ENCODE data around the gene ESR2. TPM values are rescaled to one million over a fixed set of nuclear protein-coding genes. Genes with fewer than 3 reads are reported as not detected.

The ESR2 gene
- total and polyA plus RNA-seq, 2 experiments from 2014 or later = 1.00 TPM; not detected in 1

GRCh38 chr14:64190974-64191502 lies 103.1 kb downstream of the ESR2 start:
- no peaks in the 10 kb centered on the region for H3K36me3 ChIP-seq (replicated peaks; ENCODE audit: insufficient read depth, low read depth)
- no peak overlapping the region for H3K27ac ChIP-seq
- no peaks in the 10 kb centered on the region for H3K79me2 ChIP-seq
- H4K20me1 ChIP-seq (ENCODE audit: insufficient read depth, poor library complexity, severe bottlenecking) = no peaks in the 10 kb centered on the region
- no peaks in the 10 kb centered on the region for H3K9me2 ChIP-seq (replicated peaks; ENCODE audit: insufficient read depth)
- 95% methylated on average over 3 of the region's 3 CpGs for WGBS (ENCODE audit: low lambda C conversion rate, missing lambda C conversion rate)
- H2AFZ ChIP-seq = no peak overlapping the region
- H3K4me1 ChIP-seq (ENCODE audit: insufficient read depth) = peaks cover 22% of the 10 kb centered on the region
- H3K9me3 ChIP-seq (ENCODE audit: low read depth) = no peaks in the 10 kb centered on the region
- TF ChIP-seq EZH2 (IDR thresholded peaks at IDR 0.05; ENCODE audit: borderline replicate concordance) = no peak
- H3K27me3 ChIP-seq = no peaks in the 10 kb centered on the region
- no peak overlapping the region for H3K4me2 ChIP-seq
- DNase-seq (ENCODE audit: low spot score) = no peak
- no peak overlapping the region for H3K4me3 ChIP-seq

- Histone ChIP-seq H3K4me2 (peak overlapping the region; percentile 31), H3K4me3 (no peak overlapping the region)
These were observed 106.8 kb downstream of the ESR2 start for GRCh38 chr14:64187331-64187730.

GRCh38 chr14:64186231-64187129 lies 107.7 kb downstream of the ESR2 start:
- Histone ChIP-seq H2AFZ (peak overlapping the region; percentile 8), H3K36me3 (replicated peaks; ENCODE audit: insufficient read depth, low read depth) (no peaks in the 10 kb centered on the region), H3K4me3 (no peak overlapping the region), H3K9me3 (ENCODE audit: low read depth) (no peaks in the 10 kb centered on the region), H3K27me3 (no peaks in the 10 kb centered on the region), H3K27ac (no peak overlapping the region), H3K9me2 (replicated peaks; ENCODE audit: insufficient read depth) (no peaks in the 10 kb centered on the region), H4K20me1 (ENCODE audit: insufficient read depth, poor library complexity, severe bottlenecking) (no peaks in the 10 kb centered on the region), H3K4me2 (peak overlapping the region; percentile 39), H3K4me1 (ENCODE audit: insufficient read depth) (peaks cover 10% of the 10 kb centered on the region), H3K79me2 (no peaks in the 10 kb centered on the region)
- TF ChIP-seq CTCF (IDR thresholded peaks at IDR 0.05; ENCODE audit: poor library complexity) (no peak), EZH2 (IDR thresholded peaks at IDR 0.05; ENCODE audit: borderline replicate concordance) (no peak), EZH2phosphoT487 (IDR thresholded peaks at IDR 0.05; ENCODE audit: low read depth, severe bottlenecking, unreplicated experiment) (no peak)
- 37% methylated on average over 12 of the region's 12 CpGs for WGBS (ENCODE audit: low lambda C conversion rate, missing lambda C conversion rate)
- no peak for DNase-seq (ENCODE audit: low spot score)

More at GRCh38 chr14:64187331-64187730, 106.8 kb downstream of the ESR2 start:
- H3K27ac ChIP-seq = no peak overlapping the region
- no peaks in the 10 kb centered on the region for H3K36me3 ChIP-seq (replicated peaks; ENCODE audit: insufficient read depth, low read depth)
- H3K4me1 ChIP-seq (ENCODE audit: insufficient read depth) = peaks cover 10% of the 10 kb centered on the region
- H3K27me3 ChIP-seq = no peaks in the 10 kb centered on the region
- H3K79me2 ChIP-seq = no peaks in the 10 kb centered on the region
- 28% methylated on average over 3 of the region's 3 CpGs for WGBS (ENCODE audit: low lambda C conversion rate, missing lambda C conversion rate)
- TF ChIP-seq CTCF (IDR thresholded peaks at IDR 0.05; ENCODE audit: poor library complexity) = no peak
- TF ChIP-seq EZH2phosphoT487 (IDR thresholded peaks at IDR 0.05; ENCODE audit: low read depth, severe bottlenecking, unreplicated experiment) = no peak
- no peak for TF ChIP-seq EZH2 (IDR thresholded peaks at IDR 0.05; ENCODE audit: borderline replicate concordance)
- no peak overlapping the region for H2AFZ ChIP-seq
- no peaks in the 10 kb centered on the region for H3K9me2 ChIP-seq (replicated peaks; ENCODE audit: insufficient read depth)
- no peaks in the 10 kb centered on the region for H3K9me3 ChIP-seq (ENCODE audit: low read depth)
- DNase-seq (ENCODE audit: low spot score) = no peak
- H4K20me1 ChIP-seq (ENCODE audit: insufficient read depth, poor library complexity, severe bottlenecking) = no peaks in the 10 kb centered on the region

GRCh38 chr14:64185184-64185583 lies 109.0 kb downstream of the ESR2 start:
- Histone ChIP-seq H3K79me2 (no peaks in the 10 kb centered on the region), H3K27me3 (no peaks in the 10 kb centered on the region), H4K20me1 (ENCODE audit: insufficient read depth, poor library complexity, severe bottlenecking) (no peaks in the 10 kb centered on the region), H3K36me3 (replicated peaks; ENCODE audit: insufficient read depth, low read depth) (no peaks in the 10 kb centered on the region), H2AFZ (no peak overlapping the region), H3K9me2 (replicated peaks; ENCODE audit: insufficient read depth) (no peaks in the 10 kb centered on the region), H3K27ac (no peak overlapping the region), H3K4me2 (no peak overlapping the region), H3K4me1 (ENCODE audit: insufficient read depth) (peaks cover 10% of the 10 kb centered on the region), H3K4me3 (no peak overlapping the region), H3K9me3 (ENCODE audit: low read depth) (no peaks in the 10 kb centered on the region)
- 96% methylated on average over 1 of the region's 1 CpG for WGBS (ENCODE audit: low lambda C conversion rate, missing lambda C conversion rate)
- DNase-seq (ENCODE audit: low spot score) = no peak
- no peak for TF ChIP-seq CTCF (IDR thresholded peaks at IDR 0.05; ENCODE audit: poor library complexity)
- no peak for TF ChIP-seq EZH2 (IDR thresholded peaks at IDR 0.05; ENCODE audit: borderline replicate concordance)

Measured in hepatocyte (in vitro differentiated cells).